ENCODE results near the gene COL5A1.
A peak's percentile ranks its signal among the peaks of the same experiment; 100 is the strongest.

The COL5A1 gene

DNA sequence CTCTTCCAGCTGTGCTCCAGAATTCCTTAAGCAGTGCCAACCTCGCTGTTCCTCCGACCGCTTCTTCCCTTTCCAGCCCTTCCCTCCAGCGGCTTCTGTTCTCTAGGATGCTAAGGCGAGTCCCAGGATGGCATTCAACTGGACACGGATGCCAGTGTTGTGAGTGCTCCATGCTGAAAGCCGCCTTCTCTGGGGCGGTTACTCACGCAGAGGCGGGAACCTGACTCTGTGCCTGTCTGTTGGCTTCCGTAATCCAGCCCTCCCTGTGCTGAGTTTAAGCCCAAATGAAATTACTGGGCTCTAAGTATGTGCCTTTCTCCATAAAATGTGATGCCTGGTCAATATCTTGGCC lies 20.2 kb downstream of the COL5A1 start:
- Histone ChIP-seq H3K4me3 (ENCODE audit: low read length) (no peak overlapping the region), H4K20me1 (ENCODE audit: insufficient read depth, low read length) (no peaks in the 10 kb centered on the region), H3K27ac (ENCODE audit: low read length) (no peak overlapping the region), H3K9ac (ENCODE audit: low read length) (no peak overlapping the region), H3K36me3 (replicated peaks; ENCODE audit: low read depth, low read length) (no peaks in the 10 kb centered on the region), H3K4me1 (ENCODE audit: low read length) (no peaks in the 10 kb centered on the region), H3K4me2 (ENCODE audit: low read length) (no peak overlapping the region), H3K79me2 (ENCODE audit: low read length) (no peaks in the 10 kb centered on the region), H2AFZ (ENCODE audit: low read depth, low read length) (no peak overlapping the region), H3K27me3 (ENCODE audit: low read depth, low read length) (no peaks in the 10 kb centered on the region), H3K9me3 (ENCODE audit: insufficient read depth, low read length) (no peaks in the 10 kb centered on the region)
- TF ChIP-seq, protein P1, sequence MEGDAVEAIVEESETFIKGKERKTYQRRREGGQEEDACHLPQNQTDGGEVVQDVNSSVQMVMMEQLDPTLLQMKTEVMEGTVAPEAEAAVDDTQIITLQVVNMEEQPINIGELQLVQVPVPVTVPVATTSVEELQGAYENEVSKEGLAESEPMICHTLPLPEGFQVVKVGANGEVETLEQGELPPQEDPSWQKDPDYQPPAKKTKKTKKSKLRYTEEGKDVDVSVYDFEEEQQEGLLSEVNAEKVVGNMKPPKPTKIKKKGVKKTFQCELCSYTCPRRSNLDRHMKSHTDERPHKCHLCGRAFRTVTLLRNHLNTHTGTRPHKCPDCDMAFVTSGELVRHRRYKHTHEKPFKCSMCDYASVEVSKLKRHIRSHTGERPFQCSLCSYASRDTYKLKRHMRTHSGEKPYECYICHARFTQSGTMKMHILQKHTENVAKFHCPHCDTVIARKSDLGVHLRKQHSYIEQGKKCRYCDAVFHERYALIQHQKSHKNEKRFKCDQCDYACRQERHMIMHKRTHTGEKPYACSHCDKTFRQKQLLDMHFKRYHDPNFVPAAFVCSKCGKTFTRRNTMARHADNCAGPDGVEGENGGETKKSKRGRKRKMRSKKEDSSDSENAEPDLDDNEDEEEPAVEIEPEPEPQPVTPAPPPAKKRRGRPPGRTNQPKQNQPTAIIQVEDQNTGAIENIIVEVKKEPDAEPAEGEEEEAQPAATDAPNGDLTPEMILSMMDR (IDR thresholded peaks at IDR 0.05; ENCODE audit: low read depth, low read length): no peak
- TF ChIP-seq EZH2phosphoT487 (IDR thresholded peaks at IDR 0.05; ENCODE audit: low read depth): no peak

DNA sequence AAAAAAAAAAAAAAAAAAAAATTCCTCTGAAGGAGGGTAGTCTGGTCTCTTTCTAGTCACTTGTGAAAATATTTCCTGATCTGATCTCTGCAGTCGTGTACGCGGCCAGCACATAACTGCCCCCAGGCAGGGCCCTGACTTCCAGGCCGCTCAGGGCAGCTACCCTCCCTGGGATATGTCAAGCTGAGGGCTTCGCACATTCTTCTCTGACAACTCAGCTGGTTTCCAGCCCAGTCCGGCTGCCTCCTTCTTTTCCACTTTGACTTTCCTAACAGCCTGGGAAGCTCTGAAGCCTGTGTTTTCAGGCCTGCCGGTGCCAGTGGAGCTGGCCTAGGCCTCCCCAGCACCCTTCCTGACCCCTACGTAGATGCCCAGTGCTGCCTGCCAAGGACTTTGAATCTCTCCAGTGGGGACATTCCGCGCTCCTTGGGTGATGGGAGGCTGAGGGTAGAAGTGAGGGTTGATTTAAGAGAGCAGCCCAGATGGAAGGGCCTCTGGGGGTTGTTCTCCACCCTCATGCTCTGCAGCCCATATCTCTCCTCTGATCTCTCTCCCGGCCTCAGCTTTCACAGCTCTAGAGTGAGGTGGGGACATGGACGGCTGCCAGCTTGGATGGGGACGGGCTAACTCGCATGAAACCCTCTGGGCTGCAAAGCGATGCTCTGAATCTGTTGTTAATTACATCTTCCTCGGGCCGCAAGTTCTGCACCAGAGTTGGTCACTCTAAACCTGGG lies 20.7 kb downstream of the COL5A1 start:
- H2AFZ ChIP-seq (ENCODE audit: low read depth, low read length): no peak overlapping the region
- H4K20me1 ChIP-seq (ENCODE audit: insufficient read depth, low read length): no peaks in the 10 kb centered on the region
- no peaks in the 10 kb centered on the region for H3K27me3 ChIP-seq (ENCODE audit: low read depth, low read length)
- no peak overlapping the region for H3K4me3 ChIP-seq (ENCODE audit: low read length)
- no peak overlapping the region for H3K4me2 ChIP-seq (ENCODE audit: low read length)
- H3K9ac ChIP-seq (ENCODE audit: low read length): no peak overlapping the region
- no peak overlapping the region for H3K27ac ChIP-seq (ENCODE audit: low read length)
- H3K79me2 ChIP-seq (ENCODE audit: low read length): no peaks in the 10 kb centered on the region
- no peaks in the 10 kb centered on the region for H3K9me3 ChIP-seq (ENCODE audit: insufficient read depth, low read length)
- no peaks in the 10 kb centered on the region for H3K36me3 ChIP-seq (replicated peaks; ENCODE audit: low read depth, low read length)
- TF ChIP-seq, protein P1 (IDR thresholded peaks at IDR 0.05; ENCODE audit: low read depth, low read length): no peak
- no peak for TF ChIP-seq EZH2phosphoT487 (IDR thresholded peaks at IDR 0.05; ENCODE audit: low read depth)
- no peaks in the 10 kb centered on the region for H3K4me1 ChIP-seq (ENCODE audit: low read length)

DNA sequence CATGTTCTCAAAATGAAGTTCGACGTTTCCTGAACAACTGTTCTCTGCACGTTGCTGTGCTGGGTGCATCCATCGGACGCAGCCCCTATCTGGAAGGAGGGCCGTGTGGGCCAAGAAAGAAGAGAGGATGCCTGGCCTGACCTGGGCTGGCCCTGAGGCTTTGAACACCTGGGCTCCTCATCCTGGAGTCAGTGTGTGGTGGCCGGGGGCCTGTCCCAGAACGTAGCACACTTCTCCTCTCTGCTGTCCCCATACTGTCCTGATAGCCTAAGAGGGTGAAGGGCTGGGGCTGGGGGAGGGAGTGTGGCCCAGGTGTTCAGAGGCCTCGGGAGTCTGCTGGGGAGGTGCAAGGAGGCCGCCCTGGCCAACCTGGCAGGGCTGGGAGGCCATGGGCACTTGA lies 21.5 kb downstream of the COL5A1 start:
- TF ChIP-seq, protein P1 (IDR thresholded peaks at IDR 0.05; ENCODE audit: low read depth, low read length): no peak
- TF ChIP-seq EZH2phosphoT487 (IDR thresholded peaks at IDR 0.05; ENCODE audit: low read depth): no peak
- no peak overlapping the region for H3K4me2 ChIP-seq (ENCODE audit: low read length)
- no peaks in the 10 kb centered on the region for H3K9me3 ChIP-seq (ENCODE audit: insufficient read depth, low read length)
- no peak overlapping the region for H3K9ac ChIP-seq (ENCODE audit: low read length)
- no peak overlapping the region for H3K27ac ChIP-seq (ENCODE audit: low read length)
- no peaks in the 10 kb centered on the region for H3K79me2 ChIP-seq (ENCODE audit: low read length)
- no peak overlapping the region for H2AFZ ChIP-seq (ENCODE audit: low read depth, low read length)
- H3K4me3 ChIP-seq (ENCODE audit: low read length): no peak overlapping the region
- no peaks in the 10 kb centered on the region for H4K20me1 ChIP-seq (ENCODE audit: insufficient read depth, low read length)
- H3K27me3 ChIP-seq (ENCODE audit: low read depth, low read length): no peaks in the 10 kb centered on the region; the same call in 1 of the 2 replicates
- H3K36me3 ChIP-seq (replicated peaks; ENCODE audit: low read depth, low read length): no peaks in the 10 kb centered on the region
- H3K4me1 ChIP-seq (ENCODE audit: low read length): no peaks in the 10 kb centered on the region

DNA sequence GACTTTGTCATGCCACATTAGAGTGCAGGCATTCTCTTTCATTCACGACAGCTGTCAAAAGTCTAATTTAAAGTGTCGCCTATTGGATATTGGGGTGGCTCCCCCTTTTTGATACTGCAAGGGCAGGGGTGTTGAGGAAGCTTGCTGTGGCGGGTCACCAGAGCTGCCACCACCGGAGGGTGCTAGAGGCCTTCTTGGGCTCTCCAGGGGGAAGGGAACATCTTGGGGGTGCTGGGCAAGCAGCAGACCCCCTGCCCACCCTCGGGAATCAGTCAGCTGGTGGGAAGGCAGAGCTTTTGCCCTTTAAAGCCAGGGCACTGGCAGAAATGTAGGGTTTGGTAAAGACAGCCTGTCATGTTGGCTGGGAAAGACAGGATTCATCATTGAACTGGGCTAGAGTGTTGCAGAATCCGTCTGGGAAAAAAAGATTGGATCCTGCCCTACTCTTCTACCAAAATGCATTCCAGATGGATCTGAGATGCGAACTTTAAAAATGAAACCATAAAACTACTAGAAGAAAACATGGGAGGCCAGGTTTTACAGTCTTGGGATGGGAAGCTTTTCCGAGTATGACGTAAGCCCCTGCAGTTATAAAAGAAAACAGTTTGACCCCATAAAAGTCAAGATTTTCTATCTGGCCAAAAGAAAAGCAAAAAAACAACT lies 22.3 kb downstream of the COL5A1 start:
- H3K4me3 ChIP-seq (ENCODE audit: low read length): no peak overlapping the region
- H3K27me3 ChIP-seq (ENCODE audit: low read depth, low read length): no peaks in the 10 kb centered on the region; the same call in 1 of the 2 replicates
- H3K9ac ChIP-seq (ENCODE audit: low read length): no peak overlapping the region
- TF ChIP-seq, protein P1 (IDR thresholded peaks at IDR 0.05; ENCODE audit: low read depth, low read length): peak; percentile 23; the same call in 1 of the 2 replicates
- TF ChIP-seq EZH2phosphoT487 (IDR thresholded peaks at IDR 0.05; ENCODE audit: low read depth): no peak
- H2AFZ ChIP-seq (ENCODE audit: low read depth, low read length): no peak overlapping the region
- H3K4me1 ChIP-seq (ENCODE audit: low read length): no peaks in the 10 kb centered on the region
- H3K79me2 ChIP-seq (ENCODE audit: low read length): no peaks in the 10 kb centered on the region
- no peaks in the 10 kb centered on the region for H4K20me1 ChIP-seq (ENCODE audit: insufficient read depth, low read length)
- no peak overlapping the region for H3K27ac ChIP-seq (ENCODE audit: low read length)
- H3K36me3 ChIP-seq (replicated peaks; ENCODE audit: low read depth, low read length): no peaks in the 10 kb centered on the region
- H3K9me3 ChIP-seq (ENCODE audit: insufficient read depth, low read length): no peaks in the 10 kb centered on the region
- H3K4me2 ChIP-seq (ENCODE audit: low read length): no peak overlapping the region
